Measurements from ENCODE around the gene ABCA13.

GRCh38 chr7:48126037-48126436 lies 45.2 kb upstream of the ABCA13 start:
- TF ChIP-seq POLR2A (IDR thresholded peaks at IDR 0.05) = no peak
- no peak for TF ChIP-seq CTCF (IDR thresholded peaks at IDR 0.05)

Data from gastroesophageal sphincter (tissue), 3 donors.